Measurements from ENCODE around the gene ATRIP.

- TF ChIP-seq, protein P1, sequence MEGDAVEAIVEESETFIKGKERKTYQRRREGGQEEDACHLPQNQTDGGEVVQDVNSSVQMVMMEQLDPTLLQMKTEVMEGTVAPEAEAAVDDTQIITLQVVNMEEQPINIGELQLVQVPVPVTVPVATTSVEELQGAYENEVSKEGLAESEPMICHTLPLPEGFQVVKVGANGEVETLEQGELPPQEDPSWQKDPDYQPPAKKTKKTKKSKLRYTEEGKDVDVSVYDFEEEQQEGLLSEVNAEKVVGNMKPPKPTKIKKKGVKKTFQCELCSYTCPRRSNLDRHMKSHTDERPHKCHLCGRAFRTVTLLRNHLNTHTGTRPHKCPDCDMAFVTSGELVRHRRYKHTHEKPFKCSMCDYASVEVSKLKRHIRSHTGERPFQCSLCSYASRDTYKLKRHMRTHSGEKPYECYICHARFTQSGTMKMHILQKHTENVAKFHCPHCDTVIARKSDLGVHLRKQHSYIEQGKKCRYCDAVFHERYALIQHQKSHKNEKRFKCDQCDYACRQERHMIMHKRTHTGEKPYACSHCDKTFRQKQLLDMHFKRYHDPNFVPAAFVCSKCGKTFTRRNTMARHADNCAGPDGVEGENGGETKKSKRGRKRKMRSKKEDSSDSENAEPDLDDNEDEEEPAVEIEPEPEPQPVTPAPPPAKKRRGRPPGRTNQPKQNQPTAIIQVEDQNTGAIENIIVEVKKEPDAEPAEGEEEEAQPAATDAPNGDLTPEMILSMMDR (IDR thresholded peaks at IDR 0.05) = no peak
- TF ChIP-seq POLR2AphosphoS5 (IDR thresholded peaks at IDR 0.05) (no peak), EP300 (IDR thresholded peaks at IDR 0.05) (no peak), POLR2A (IDR thresholded peaks at IDR 0.05) (no peak)
Measured at GRCh38 chr3:48511551-48511950, 65.0 kb downstream of the ATRIP start.

Data from stomach (tissue), 4 donors.